H9 (cell line): ENCODE measurements around the gene TTC23. TPM values are rescaled to one million over a fixed set of nuclear protein-coding genes. Genes with fewer than 3 reads are reported as not detected.

ENCODE experiments used
- DNase-seq: peaks from one replicate; pipeline ENCODE4 v3.0.0-alpha.2; 2017
- H2AFZ ChIP-seq: one replicate; pipeline ENCODE4 v1.6.1; 2013; ENCODE audit warnings: mild to moderate bottlenecking, low read length, control low read depth, moderate library complexity
- H2AK5ac ChIP-seq: 2 replicates; pipeline ENCODE4 v1.6.1; 2013; ENCODE audit warnings: low read length, control low read depth, mixed read lengths; ENCODE audit not compliant: insufficient read length
- H2BK120ac ChIP-seq: one replicate; pipeline ENCODE4 v1.6.1; 2013; ENCODE audit warnings: low read depth, mild to moderate bottlenecking, low read length, control low read depth, inconsistent platforms; ENCODE audit not compliant: poor library complexity, severe bottlenecking
- H2BK12ac ChIP-seq: 2 replicates; pipeline ENCODE4 v1.6.1; 2013; ENCODE audit warnings: low read length, control low read depth, mixed read lengths, low read depth; ENCODE audit not compliant: insufficient read length
- H2BK15ac ChIP-seq: 2 replicates; pipeline ENCODE4 v1.6.1; 2013; ENCODE audit warnings: low read depth, low read length, control low read depth
- H2BK20ac ChIP-seq: one replicate; pipeline ENCODE4 v1.6.1; 2013; ENCODE audit warnings: low read depth, mild to moderate bottlenecking, low read length, control low read depth, inconsistent platforms; ENCODE audit not compliant: poor library complexity, severe bottlenecking
- H2BK5ac ChIP-seq: 2 replicates; pipeline ENCODE4 v1.6.1; 2013; ENCODE audit warnings: low read length, control low read depth, mixed read lengths; ENCODE audit not compliant: insufficient read length
- H3K14ac ChIP-seq: 2 replicates; pipeline ENCODE4 v1.6.1; 2013; ENCODE audit warnings: low read length, control low read depth; ENCODE audit not compliant: insufficient read depth
- H3K18ac ChIP-seq: 2 replicates; pipeline ENCODE4 v1.6.1; 2013; ENCODE audit warnings: low read depth, mild to moderate bottlenecking, mixed read lengths, low read length, control low read depth; ENCODE audit not compliant: insufficient read length
- H3K23ac ChIP-seq: 2 replicates; pipeline ENCODE4 v1.6.1; 2013; ENCODE audit warnings: low read length, control low read depth, mixed read lengths, low read depth; ENCODE audit not compliant: insufficient read length
- H3K23me2 ChIP-seq: 2 replicates; pipeline ENCODE4 v1.6.1; 2013; ENCODE audit warnings: low read depth, mild to moderate bottlenecking, mixed read lengths, low read length, control low read depth; ENCODE audit not compliant: insufficient read length, poor library complexity, severe bottlenecking
- H3K27ac ChIP-seq: 2 replicates; pipeline ENCODE4 v1.5.1; 2013; ENCODE audit warnings: low read length, control low read depth, mixed read lengths, low read depth; ENCODE audit not compliant: insufficient read length
- H3K27me3 ChIP-seq: 2 replicates; pipeline ENCODE4 v1.6.1; 2013; ENCODE audit warnings: low read length, control low read depth, inconsistent platforms; ENCODE audit not compliant: insufficient read depth
- H3K4ac ChIP-seq: 2 replicates; pipeline ENCODE4 v1.6.1; 2013; ENCODE audit warnings: low read depth, mild to moderate bottlenecking, control low read depth, inconsistent platforms, low read length, moderate library complexity
- H3K4me1 ChIP-seq: 2 replicates; pipeline ENCODE4 v1.6.1; 2013; ENCODE audit warnings: low read length, control low read depth, inconsistent platforms; ENCODE audit not compliant: insufficient read depth
- H3K4me2 ChIP-seq: 2 replicates; pipeline ENCODE4 v1.6.1; 2013; ENCODE audit warnings: low read length, control low read depth, mixed read lengths; ENCODE audit not compliant: insufficient read length, insufficient read depth
- H3K56ac ChIP-seq: 2 replicates; pipeline ENCODE4 v1.6.1; 2013; ENCODE audit warnings: low read depth, mild to moderate bottlenecking, mixed read lengths, low read length, control low read depth; ENCODE audit not compliant: insufficient read length
- H3K79me1 ChIP-seq: 2 replicates; pipeline ENCODE4 v1.6.1; 2013; ENCODE audit warnings: low read depth, mild to moderate bottlenecking, moderate library complexity, low read length, control low read depth, inconsistent platforms; ENCODE audit not compliant: insufficient read depth, poor library complexity, severe bottlenecking
- H3K79me2 ChIP-seq: 2 replicates; pipeline ENCODE4 v1.6.1; 2013; ENCODE audit warnings: low read length, control low read depth, inconsistent platforms; ENCODE audit not compliant: insufficient read depth
- H3K9ac ChIP-seq: 2 replicates; pipeline ENCODE4 v1.6.1; 2013; ENCODE audit warnings: low read length, control low read depth, mixed read lengths; ENCODE audit not compliant: insufficient read length; ENCODE audit errors: extremely low read depth
- H3K9me3 ChIP-seq: one replicate; pipeline ENCODE4 v1.6.1; 2013; ENCODE audit warnings: low read depth, low read length, inconsistent platforms; ENCODE audit not compliant: control insufficient read depth
- H3T11ph ChIP-seq: one replicate; pipeline ENCODE4 v1.6.1; 2013; ENCODE audit warnings: mild to moderate bottlenecking, low read length, control low read depth, inconsistent platforms
- H4K20me1 ChIP-seq: one replicate; pipeline ENCODE4 v1.6.1; 2013; ENCODE audit not compliant: control insufficient read depth, insufficient read length, insufficient read depth
- H4K5ac ChIP-seq: 2 replicates; pipeline ENCODE4 v1.6.1; 2013; ENCODE audit warnings: low read depth, mild to moderate bottlenecking, mixed read lengths, low read length, control low read depth; ENCODE audit not compliant: insufficient read length
- H4K8ac ChIP-seq: replicated peaks from 2 replicates; pipeline ENCODE4 v1.6.1; 2013; ENCODE audit warnings: low read length, control low read depth, mixed read lengths, low read depth; ENCODE audit not compliant: insufficient read length
- H4K91ac ChIP-seq: 2 replicates; pipeline ENCODE4 v1.6.1; 2013; ENCODE audit warnings: low read depth, mild to moderate bottlenecking, moderate library complexity, mixed read lengths, low read length, control low read depth; ENCODE audit not compliant: insufficient read length
- H3K27ac Mint-ChIP-seq, 3 experiments: 2 replicates in 2 of 3; 3 replicates in 1 of 3; pipeline ENCODE4 v1.8.0; 2020 to 2021; ENCODE audit warnings: mixed read lengths in 3 of 3, mild to moderate bottlenecking in 1 of 3, moderate library complexity in 1 of 3
- H3K27me3 Mint-ChIP-seq: 2 replicates; pipeline ENCODE4 v1.8.0; 2021; ENCODE audit warnings: low read depth, mild to moderate bottlenecking, moderate library complexity, mixed read lengths
- H3K36me3 Mint-ChIP-seq, 3 experiments: 2 replicates in 2 of 3; 3 replicates in 1 of 3; pipeline ENCODE4 v1.8.0; 2020 to 2021; ENCODE audit warnings: low read depth in 3 of 3, mixed read lengths in 3 of 3; ENCODE audit not compliant: insufficient read depth in 1 of 3
- H3K4me1 Mint-ChIP-seq, 2 experiments: 2 replicates each; pipeline ENCODE4 v1.8.0; 2020; ENCODE audit warnings: mixed read lengths in 2 of 2
- H3K4me3 Mint-ChIP-seq, 2 experiments: 2 replicates in 1 of 2; 3 replicates in 1 of 2; pipeline ENCODE4 v1.8.0; 2020 to 2021; ENCODE audit warnings: mild to moderate bottlenecking in 2 of 2, mixed read lengths in 2 of 2, moderate library complexity in 1 of 2
- H3K9me3 Mint-ChIP-seq, 2 experiments: 2 replicates in 1 of 2; 3 replicates in 1 of 2; pipeline ENCODE4 v1.8.0; 2020; ENCODE audit warnings: mild to moderate bottlenecking in 2 of 2, mixed read lengths in 2 of 2, moderate library complexity in 1 of 2
- CTCF ChIP-seq: fragments of 200-600 bp; sonication (generic); conservative IDR thresholded peaks from 3 replicates; pipeline ENCODE4 v1.8.0; 2021; ENCODE audit warnings: antibody characterized with exemption, mild to moderate bottlenecking
- WGBS: extraction: QIAGEN DNeasy Blood & Tissue Kit; methylation state at CpG from one replicate; pipeline ENCODE4 v1.1.7; 2013; ENCODE audit warnings: missing lambda C conversion rate, low lambda C conversion rate, mixed read lengths; ENCODE audit not compliant: insufficient read length; ENCODE audit errors: extremely low coverage; 5-methylcytosine and 5-hydroxymethylcytosine counted together
- total RNA-seq: library from RNA; stranded (reverse); gene quantifications from 2 replicates; pipeline ENCODE4 v1.2.1, GENCODE V29; 2021

TTC23 gene
- total RNA-seq, 1 experiment from 2014 or later = 14.3 TPM

- H2BK12ac ChIP-seq = no peak overlapping the region
- no peak overlapping the region for H3K18ac ChIP-seq
- no peak overlapping the region for H2BK20ac ChIP-seq
- peaks cover 23% of the 10 kb centered on the region; the same call in 1 of the 2 replicates for H3K27me3 ChIP-seq
- no peak overlapping the region for H2BK120ac ChIP-seq
- Mint-ChIP-seq H3K9me3 (no peaks in the 10 kb centered on the region; a peak in 1 of 5 replicates), H3K27me3 (peaks cover 77% of the 10 kb centered on the region), H3K36me3 (no peaks in the 10 kb centered on the region; a peak in 1 of 7 replicates), H3K4me1 (peaks cover 6% of the 10 kb centered on the region in 2 experiments; a peak in 2 of 4 replicates), H3K27ac (peak overlapping the region in 1 of 3 experiments; percentile 43; a peak in 1 of 7 replicates), H3K4me3 (no peak overlapping the region)
- no peak overlapping the region for H2AK5ac ChIP-seq
- H4K20me1 ChIP-seq = peaks cover 3% of the 10 kb centered on the region
- H3K9me3 ChIP-seq = no peaks in the 10 kb centered on the region
- WGBS = no CpG with 5 or more reads among the region's 2 CpGs
- H3K27ac ChIP-seq = no peak overlapping the region
- no peak overlapping the region for H2BK5ac ChIP-seq
- H3K4ac ChIP-seq = no peak overlapping the region
- H4K8ac ChIP-seq = no peak overlapping the region
- no peaks in the 10 kb centered on the region for H3K4me1 ChIP-seq
- H3T11ph ChIP-seq = no peak overlapping the region
- no peak overlapping the region for H3K14ac ChIP-seq
- H3K79me2 ChIP-seq = no peaks in the 10 kb centered on the region
- no peak overlapping the region for H2AFZ ChIP-seq
- peaks cover 6% of the 10 kb centered on the region for H3K23me2 ChIP-seq
- no peak for TF ChIP-seq CTCF
- H3K9ac ChIP-seq = no peak overlapping the region
- DNase-seq = no peak
- H3K23ac ChIP-seq = no peak overlapping the region
- H3K79me1 ChIP-seq = no peaks in the 10 kb centered on the region
- H4K91ac ChIP-seq = no peak overlapping the region
- H4K5ac ChIP-seq = no peak overlapping the region
- no peak overlapping the region for H2BK15ac ChIP-seq
- no peak overlapping the region for H3K56ac ChIP-seq
- H3K4me2 ChIP-seq = no peak overlapping the region
Measured at GRCh38 chr15:99103279-99103678, 146.1 kb downstream of the TTC23 start.
